Ramos (cell line): ENCODE data around the gene CES5A.
"Not testable (repeated sequence)": the region's sequence is repeated elsewhere in the genome, so short reads cannot be mapped to it uniquely, and the experiment has no call there.

Experiments used
- in situ Hi-C: fragments of 300-500 bp; cut with MboI; formaldehyde crosslinking; loops from one replicate; pipeline ENCODE4 v1.14.3; 2022; ENCODE audit warnings: low sequenced_read_pairs; ENCODE audit not compliant: unreplicated experiment

Gene CES5A

DNA sequence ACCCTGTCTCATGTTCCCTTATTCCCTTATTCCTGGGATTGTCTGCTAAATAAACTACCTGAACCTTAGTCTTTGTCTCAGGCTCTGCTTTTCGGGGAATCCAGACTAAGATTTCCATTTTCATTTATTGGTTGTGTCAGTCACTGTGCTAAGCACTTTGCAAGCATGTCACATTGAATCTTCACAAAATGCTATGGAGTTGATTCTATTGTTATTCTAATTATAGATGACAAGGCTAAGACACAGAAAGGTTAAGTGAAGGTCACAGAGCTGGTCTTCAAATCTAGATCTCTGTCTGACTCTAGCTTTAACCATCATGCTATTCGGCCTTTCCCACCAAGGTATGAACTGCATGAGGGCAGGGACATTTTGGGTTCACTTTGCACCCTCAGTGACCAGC is 13.4 kb upstream of the CES5A start:
- in situ Hi-C loops, result no loop called here

DNA sequence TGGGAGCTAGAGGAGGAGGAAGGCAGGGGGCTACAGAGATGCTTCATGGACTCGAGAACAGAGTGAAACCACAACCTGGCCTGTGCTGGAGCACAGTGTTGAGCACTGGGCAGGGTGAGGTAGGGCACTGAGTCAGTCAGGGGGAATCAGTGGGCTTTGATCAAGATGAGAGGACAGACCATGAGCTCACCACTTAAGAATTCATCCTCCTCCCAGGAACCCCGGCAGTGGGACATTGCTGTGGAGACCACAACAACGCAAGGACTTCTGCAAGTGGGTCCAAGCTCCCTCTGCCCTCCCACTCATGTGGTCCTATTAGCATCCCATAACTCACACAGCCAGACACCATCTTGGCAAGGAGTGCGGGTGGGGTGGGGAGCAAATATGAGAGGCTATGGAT is 1.7 kb upstream of the CES5A start:
- in situ Hi-C loops, result no loop called here

DNA sequence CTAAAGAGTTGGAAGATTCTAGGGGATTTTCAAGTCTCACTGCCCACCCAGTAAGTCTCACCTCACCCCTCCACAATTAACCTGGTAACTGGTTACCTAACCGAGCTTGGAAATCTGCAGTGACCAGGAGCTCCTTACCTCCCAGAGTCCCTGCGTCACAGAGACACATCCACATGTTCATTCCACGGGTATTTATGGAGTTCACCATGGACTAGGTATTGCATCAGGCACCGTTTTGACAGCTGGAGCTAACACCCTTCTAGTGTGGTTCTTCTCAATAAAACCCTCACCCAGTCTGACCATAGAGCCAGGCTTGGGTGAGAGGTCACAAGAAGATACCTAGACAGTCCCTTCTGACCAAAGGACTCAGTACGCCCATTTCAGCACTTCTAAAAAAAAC is 2.1 kb downstream of the CES5A start:
- in situ Hi-C loops, result no loop called here

- in situ Hi-C loops, result no loop called here
These were observed 3.0 kb downstream of the CES5A start for GRCh38 chr16:55872130-55872529.

DNA sequence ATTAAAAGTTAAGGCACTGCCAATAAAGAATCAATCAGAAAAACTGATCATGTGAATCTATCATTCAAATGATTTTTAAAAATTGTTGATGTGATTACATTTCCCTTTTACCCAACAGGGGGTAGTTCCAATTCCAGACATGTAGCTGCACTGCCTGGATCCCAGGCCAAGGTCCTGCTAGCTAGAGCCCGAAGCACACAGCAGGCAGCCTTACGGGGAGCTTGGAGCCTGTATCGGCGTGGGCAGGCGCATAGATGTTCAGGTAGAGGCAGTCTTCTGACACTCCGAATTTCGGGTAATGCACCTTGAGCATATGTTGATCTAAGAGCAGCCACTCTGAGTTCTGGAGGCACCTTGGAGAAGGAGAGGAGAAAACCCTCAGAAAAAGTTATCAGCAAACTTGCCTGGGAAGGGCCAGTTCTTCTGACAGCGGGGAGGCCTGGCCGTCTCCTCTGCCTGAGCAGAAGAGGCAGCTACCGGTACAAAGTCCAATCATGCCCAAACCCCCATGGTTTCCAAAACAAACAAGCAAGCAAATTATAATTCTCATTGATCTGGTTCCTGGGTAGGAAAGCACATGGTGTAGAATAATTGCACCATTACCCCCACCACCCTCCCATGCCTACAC is 3.6 kb downstream of the CES5A start:
- in situ Hi-C loops, result no loop called here

GRCh38 chr16:55868980-55869379 is 6.2 kb downstream of the CES5A start:
- in situ Hi-C loops, result no loop called here

- in situ Hi-C loops, result no loop called here
These were observed 7.0 kb downstream of the CES5A start for GRCh38 chr16:55868137-55868536.

- in situ Hi-C loops, result no loop called here
These were observed 13.9 kb downstream of the CES5A start for GRCh38 chr16:55861288-55861687.

DNA sequence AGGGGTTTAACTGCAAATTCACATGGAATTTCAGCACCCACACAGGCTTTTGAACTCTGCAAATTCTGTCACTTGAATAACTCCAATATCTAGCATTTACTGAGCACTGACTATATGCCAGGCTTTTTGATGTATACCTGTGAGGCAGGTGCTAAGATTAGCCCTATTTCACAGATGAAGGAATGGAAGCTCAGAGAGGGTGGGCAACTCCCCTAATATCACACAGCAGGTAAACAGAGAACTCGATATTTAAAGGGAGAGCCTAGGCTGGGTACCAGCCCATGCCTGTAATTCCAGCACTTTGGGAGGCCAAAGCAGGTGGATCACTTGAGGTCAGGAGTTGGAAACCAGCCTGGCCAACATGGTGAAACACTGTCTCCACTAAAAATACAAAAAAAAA is 17.5 kb downstream of the CES5A start:
- in situ Hi-C loops, result not testable (repeated sequence)

- in situ Hi-C loops, result no loop called here
These were observed 18.2 kb downstream of the CES5A start for GRCh38 chr16:55856950-55857349.

DNA sequence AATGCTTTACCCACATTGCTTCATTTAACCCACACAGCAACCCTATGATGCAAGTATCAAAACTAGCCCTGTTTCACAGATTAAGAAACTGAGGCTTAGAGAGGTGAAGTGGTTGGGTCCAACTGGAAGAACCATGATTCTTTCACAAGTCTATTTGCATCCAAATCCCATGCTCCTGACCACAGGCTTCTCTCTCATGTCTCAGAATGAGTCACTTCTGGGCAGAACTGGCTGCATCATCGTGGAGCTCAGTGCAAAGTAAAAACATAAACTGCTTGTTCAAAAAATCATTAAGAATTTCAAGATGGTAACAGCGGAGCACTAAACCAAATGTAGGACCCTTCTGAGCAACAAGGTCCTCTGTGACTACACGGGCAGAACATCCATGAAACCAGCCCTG is 22.1 kb downstream of the CES5A start:
- in situ Hi-C loops, result no loop called here

- in situ Hi-C loops, result no loop called here
These were observed 25.6 kb downstream of the CES5A start for GRCh38 chr16:55849536-55849935.

DNA sequence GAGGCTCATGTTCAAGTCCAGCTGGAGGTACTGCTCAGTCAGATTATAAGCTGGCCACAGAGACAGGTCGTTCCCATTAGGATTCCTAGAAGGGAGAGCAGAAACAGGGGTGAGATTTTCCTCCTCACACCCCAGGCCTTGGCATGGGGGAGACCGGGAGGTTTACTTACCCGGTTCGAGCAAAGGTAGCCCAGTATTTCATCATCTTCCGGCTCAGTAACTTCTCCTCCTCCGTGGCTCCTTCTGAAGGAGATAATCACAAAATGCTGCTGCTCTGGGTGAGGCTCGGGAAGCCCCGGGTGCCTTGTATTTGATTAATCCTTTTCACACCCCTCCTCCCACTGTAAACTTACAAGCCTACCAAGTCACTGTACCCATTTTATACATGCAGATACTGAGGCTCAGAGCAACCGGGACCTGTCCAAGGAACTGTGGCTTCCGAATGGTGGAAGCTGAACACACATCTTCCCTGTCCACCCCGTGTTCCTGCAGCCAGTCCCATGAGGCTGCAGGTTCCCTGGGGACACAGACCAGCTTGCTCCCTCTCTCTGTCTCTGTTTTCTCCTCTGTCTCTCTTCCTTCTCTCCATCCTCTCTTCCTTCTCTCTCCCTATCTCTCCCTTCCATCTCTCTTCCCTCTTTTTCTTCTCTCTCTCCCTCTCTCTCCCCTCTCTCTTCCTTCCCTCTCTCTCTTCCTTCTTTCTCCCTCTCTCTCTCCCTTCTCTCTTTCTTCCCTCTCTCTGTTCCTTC is 28.4 kb downstream of the CES5A start:
- in situ Hi-C loops, result no loop called here

DNA sequence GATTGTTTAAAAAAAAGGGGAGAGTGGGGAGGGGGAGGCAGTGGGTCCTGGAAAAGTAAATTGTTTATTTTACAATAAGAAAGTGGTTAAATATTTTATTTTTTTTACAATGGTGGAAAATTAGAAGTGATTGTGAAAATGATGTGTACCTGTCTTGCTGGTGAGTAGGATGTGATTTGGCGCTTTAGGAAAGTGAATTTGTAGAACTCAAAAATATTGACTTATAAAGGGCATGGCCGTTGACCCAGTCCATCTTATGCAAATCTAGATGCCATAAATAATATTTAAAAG is 32.1 kb downstream of the CES5A start:
- in situ Hi-C loops, result loop anchor here (5.0 kb wide), 2 partner anchors 131 to 376 kb away; no protein-coding TSS in a partner anchor

GRCh38 chr16:55842369-55843104 is 32.6 kb downstream of the CES5A start:
- in situ Hi-C loops, result loop anchor here (5.0 kb wide), 2 partner anchors 130 to 375 kb away; no protein-coding TSS in a partner anchor

DNA sequence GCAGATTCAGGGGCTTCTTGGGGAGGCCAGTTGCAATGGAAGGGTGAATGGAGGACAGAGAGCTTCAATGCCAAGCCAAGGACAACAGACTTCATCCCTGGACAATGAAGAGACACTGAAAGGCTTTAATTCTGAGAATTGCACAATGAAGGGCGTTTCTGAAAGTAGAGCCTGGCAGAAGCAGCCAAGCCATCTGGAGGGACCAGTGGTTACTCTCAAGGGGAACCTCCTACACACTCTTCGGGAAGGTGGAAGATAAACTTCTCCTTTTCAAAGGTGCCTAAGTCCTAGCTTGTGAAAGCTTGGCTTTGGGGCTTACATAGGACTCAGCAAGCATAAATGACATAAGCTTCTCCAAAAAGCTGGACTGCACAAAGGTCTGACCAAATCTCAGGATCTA is 36.1 kb downstream of the CES5A start:
- in situ Hi-C loops, result no loop called here

DNA sequence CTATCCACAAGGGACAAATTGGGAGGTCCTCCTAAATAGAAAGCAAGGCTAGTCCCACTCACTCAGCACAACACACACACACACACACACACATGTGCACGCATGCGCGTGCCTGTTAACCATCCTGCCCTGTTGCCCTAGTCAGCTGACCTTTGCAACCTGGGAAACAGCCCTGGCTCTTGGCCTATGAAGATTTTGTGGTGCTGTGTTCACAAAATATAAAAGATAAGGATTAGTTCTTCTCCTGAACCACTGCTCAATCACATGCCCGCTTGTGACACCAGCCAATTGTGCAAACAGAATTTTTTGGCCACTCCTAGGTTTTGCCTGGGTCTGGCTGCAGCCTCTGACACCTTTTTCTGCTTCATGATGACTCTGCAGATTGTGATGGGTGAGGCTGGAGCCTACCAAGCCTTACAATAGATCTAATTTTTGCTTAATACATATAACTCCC is 39.0 kb downstream of the CES5A start:
- in situ Hi-C loops, result no loop called here

- in situ Hi-C loops, result no loop called here
These were observed 39.6 kb downstream of the CES5A start for GRCh38 chr16:55835581-55835980.

GRCh38 chr16:55835173-55835572 is 40.0 kb downstream of the CES5A start:
- in situ Hi-C loops, result not testable (repeated sequence)

DNA sequence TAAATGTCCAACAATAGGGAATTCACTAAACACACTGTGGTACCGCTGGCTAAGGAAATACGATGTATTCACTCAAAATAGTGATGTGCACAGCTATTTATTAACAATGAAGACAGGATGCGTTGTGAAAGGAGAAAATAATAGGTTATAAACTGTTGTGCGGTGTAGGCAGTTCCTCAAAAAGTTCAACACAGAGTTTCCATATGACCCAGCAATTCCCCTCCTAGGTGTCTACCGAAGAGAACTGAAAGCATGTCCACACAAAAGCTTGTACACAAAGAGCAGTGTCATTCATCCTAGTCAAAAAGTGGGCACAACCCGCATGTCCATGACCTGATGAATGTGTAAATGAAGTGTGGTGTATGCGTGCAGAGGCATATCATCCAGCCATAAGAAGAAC is 41.1 kb downstream of the CES5A start:
- in situ Hi-C loops, result no loop called here
